GM12872 (cell line): ENCODE data around the gene AMDHD1.

ENCODE experiments used
- CTCF ChIP-seq: IDR thresholded peaks from 3 replicates; pipeline ENCODE4 v1.5.1; 2011; ENCODE audit warnings: low read depth, mild to moderate bottlenecking, low read length, moderate library complexity; ENCODE audit not compliant: insufficient read depth

Gene AMDHD1

GRCh38 chr12:95977764-95978305, 34.7 kb downstream of the AMDHD1 start:
- no peak for TF ChIP-seq CTCF

- TF ChIP-seq CTCF = no peak
These were observed 35.2 kb downstream of the AMDHD1 start for GRCh38 chr12:95978351-95978750.

DNA sequence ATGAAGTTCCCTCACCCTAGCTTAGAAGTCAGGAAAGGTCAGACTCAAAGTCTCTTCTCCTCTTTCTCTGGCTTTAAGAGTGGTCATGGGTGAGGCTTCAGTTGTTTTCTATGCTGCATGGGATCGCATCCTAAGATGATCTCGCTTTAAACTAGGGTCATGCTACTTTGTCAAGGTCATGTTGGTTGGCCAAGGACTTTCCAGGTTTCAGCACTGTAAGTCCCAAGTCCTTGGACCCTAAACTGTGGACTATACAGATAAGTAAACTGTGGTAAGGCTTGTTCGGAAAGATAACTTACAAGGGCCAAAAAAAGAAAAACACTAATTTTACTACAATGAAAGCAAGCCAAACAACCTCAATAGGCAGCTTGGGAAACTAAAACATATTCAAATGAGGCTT, 35.6 kb downstream of the AMDHD1 start:
- TF ChIP-seq CTCF = no peak

- no peak for TF ChIP-seq CTCF
These were observed 37.3 kb downstream of the AMDHD1 start for GRCh38 chr12:95980437-95980836.

DNA sequence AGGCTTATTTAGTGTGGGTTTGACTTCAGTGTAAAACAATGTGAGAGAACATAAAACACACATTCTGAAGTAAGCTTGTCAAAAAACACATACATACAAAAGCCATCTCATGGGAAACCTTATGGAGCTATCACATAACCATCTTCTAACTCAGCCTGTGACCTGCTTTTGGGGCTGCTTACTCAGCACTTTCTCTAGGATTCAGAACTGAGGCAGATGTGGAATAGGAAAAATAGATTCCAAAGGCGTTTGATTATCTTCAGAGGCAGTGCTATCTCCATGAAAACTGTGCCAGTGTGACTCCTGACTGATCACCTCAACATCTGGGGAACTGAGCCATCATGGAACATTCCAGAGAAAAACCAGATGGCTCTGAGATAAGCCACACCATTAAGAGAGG, 39.5 kb downstream of the AMDHD1 start:
- TF ChIP-seq CTCF = no peak

DNA sequence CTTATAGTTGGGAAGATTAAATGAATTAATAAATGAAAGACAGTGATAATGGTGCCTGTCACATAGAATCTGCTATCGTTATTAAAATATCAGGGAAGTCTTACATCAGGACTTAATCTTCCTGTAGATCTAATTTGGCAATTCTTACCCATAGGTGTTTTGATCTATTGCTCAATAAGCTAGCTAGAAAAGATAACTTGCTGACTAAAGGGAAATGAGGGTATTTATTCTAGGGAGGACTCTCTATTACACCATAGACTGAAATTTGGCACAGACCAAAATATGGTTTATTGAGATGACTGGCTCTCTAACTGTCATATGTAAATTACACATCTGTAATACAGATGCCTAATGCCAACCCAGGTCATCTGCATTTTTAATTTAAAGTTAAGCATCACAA, 41.6 kb downstream of the AMDHD1 start:
- no peak for TF ChIP-seq CTCF

GRCh38 chr12:95986635-95987570, 43.8 kb downstream of the AMDHD1 start:
- no peak for TF ChIP-seq CTCF
